GM10266 (cell line): Measurements from ENCODE around the gene SMIM7.

Experiments used
- DNase-seq: peaks from one replicate; pipeline ENCODE4 v3.0.0; 2012; ENCODE audit errors: extremely low spot score
- CTCF ChIP-seq: IDR thresholded peaks from 2 replicates; pipeline ENCODE4 v1.5.1; 2012; ENCODE audit warnings: mild to moderate bottlenecking, low read depth; ENCODE audit not compliant: control insufficient read depth, insufficient read depth; ENCODE audit errors: missing control alignments

SMIM7 gene

GRCh38 chr19:16621165-16621800 lies 38.7 kb downstream of the SMIM7 start:
- no peak for DNase-seq
- no peak for TF ChIP-seq CTCF

- no peak for DNase-seq
- TF ChIP-seq CTCF = no peak
Observed at GRCh38 chr19:16620584-16620983, 39.4 kb downstream of the SMIM7 start.

- DNase-seq = no peak
- TF ChIP-seq CTCF = no peak
Observed at GRCh38 chr19:16620018-16620417, 39.9 kb downstream of the SMIM7 start.

GRCh38 chr19:16619457-16619856 lies 40.5 kb downstream of the SMIM7 start:
- no peak for TF ChIP-seq CTCF
- DNase-seq = no peak

- TF ChIP-seq CTCF = no peak
- DNase-seq = no peak
Observed at GRCh38 chr19:16618248-16618647, 41.7 kb downstream of the SMIM7 start.

GRCh38 chr19:16615808-16616207 lies 44.1 kb downstream of the SMIM7 start:
- DNase-seq = peak; percentile 46

GRCh38 chr19:16614941-16615340 lies 45.0 kb downstream of the SMIM7 start:
- TF ChIP-seq CTCF = no peak
- DNase-seq = no peak

More at GRCh38 chr19:16615808-16616207, 44.1 kb downstream of the SMIM7 start:
- TF ChIP-seq CTCF = no peak
